PC-3 (cell line): ENCODE results near the gene PSMC1. TPM values are rescaled to one million over a fixed set of nuclear protein-coding genes. Genes with fewer than 3 reads are reported as not detected.

ENCODE experiments used
- ATAC-seq: fragments of 200-7000 bp; cut with Tn5 transposase; 2 replicates; pipeline ENCODE4 v1.9.1; 2020; ENCODE audit warnings: mild to moderate bottlenecking, moderate library complexity
- BruUV-seq: library from RNA; stranded (reverse); fragments of 400-500 nt; replicated peaks from 2 replicates; lab custom pipeline; 2021; lab: Mats Ljungman, UMichigan
- CTCF ChIA-PET: fragments of 300-600 bp; sonication (Branson Sonifier 250); formaldehyde crosslinking; loops from one replicate; lab custom pipeline; 2022; ENCODE audit warnings: antibody characterized with exemption; lab: Charles Lee
- POLR2A ChIA-PET: fragments of 300-600 bp; sonication (Branson Sonifier 250); formaldehyde crosslinking; loops from one replicate; lab custom pipeline; 2022; ENCODE audit warnings: antibody characterized with exemption; ENCODE audit not compliant: unreplicated experiment; lab: Charles Lee
- DNase-seq: peaks from one replicate; pipeline ENCODE4 v3.0.0-alpha.2; 2015
- H2AFZ ChIP-seq: fragments of 300-600 bp; sonication (generic); 2 replicates; pipeline ENCODE4 v1.6.0; 2016; ENCODE audit warnings: antibody characterized with exemption, low read length
- H3F3A ChIP-seq: fragments of 300-600 bp; sonication (generic); one replicate; pipeline ENCODE4 v1.6.0; 2017; ENCODE audit warnings: antibody characterized with exemption, low read length, control low read depth, mild to moderate bottlenecking; ENCODE audit not compliant: unreplicated experiment
- H3K27ac ChIP-seq: fragments of 300-600 bp; sonication (generic); 2 replicates; pipeline ENCODE4 v1.5.1; 2016; ENCODE audit warnings: mild to moderate bottlenecking, low read length
- H3K27me3 ChIP-seq: fragments of 300-600 bp; sonication (generic); 2 replicates; pipeline ENCODE4 v1.6.1; 2016; ENCODE audit warnings: low read length, mixed read lengths
- H3K36me3 ChIP-seq: fragments of 300-600 bp; sonication (generic); 2 replicates; pipeline ENCODE4 v1.6.1; 2016; ENCODE audit warnings: low read depth, mixed run types, low read length, mixed read lengths
- H3K4me1 ChIP-seq: fragments of 300-600 bp; sonication (generic); 2 replicates; pipeline ENCODE4 v1.5.1; 2016; ENCODE audit warnings: low read length; ENCODE audit not compliant: insufficient read depth
- H3K4me2 ChIP-seq: fragments of 300-600 bp; sonication (generic); 2 replicates; pipeline ENCODE4 v1.6.0; 2016; ENCODE audit warnings: low read length
- H3K4me3 ChIP-seq: fragments of 300-600 bp; sonication (generic); 2 replicates; pipeline ENCODE4 v1.5.1; 2016; ENCODE audit warnings: mild to moderate bottlenecking, low read length, mixed read lengths
- H3K79me2 ChIP-seq: fragments of 300-600 bp; sonication (generic); 2 replicates; pipeline ENCODE4 v1.6.1; 2017; ENCODE audit warnings: low read length, mixed read lengths
- H3K9ac ChIP-seq: fragments of 300-600 bp; sonication (generic); 2 replicates; pipeline ENCODE4 v1.6.0; 2016; ENCODE audit warnings: mild to moderate bottlenecking, low read length
- H3K9me2 ChIP-seq: fragments of 300-600 bp; sonication (generic); replicated peaks from 2 replicates; pipeline ENCODE4 v1.6.1; 2016; ENCODE audit warnings: mixed run types, low read length, mixed read lengths
- H3K9me3 ChIP-seq: fragments of 300-600 bp; sonication (generic); 2 replicates; pipeline ENCODE4 v1.6.1; 2016; ENCODE audit warnings: low read length, mixed read lengths
- H4K20me1 ChIP-seq: fragments of 300-600 bp; sonication (generic); 2 replicates; pipeline ENCODE4 v1.6.1; 2016; ENCODE audit warnings: low read length, mixed read lengths
- CTCF ChIP-seq: fragments of 300-600 bp; sonication (generic); conservative IDR thresholded peaks from 2 replicates; pipeline ENCODE4 v1.5.1; 2017; ENCODE audit warnings: antibody characterized with exemption, low read depth, mild to moderate bottlenecking, low read length
- EZH2 ChIP-seq: fragments of 300-600 bp; sonication (generic); IDR thresholded peaks from one replicate; pipeline ENCODE4 v1.6.1; 2017; ENCODE audit warnings: antibody characterized with exemption, mild to moderate bottlenecking, low read length; ENCODE audit not compliant: unreplicated experiment
- EZH2phosphoT487 ChIP-seq: fragments of 300-600 bp; sonication (generic); IDR thresholded peaks from 2 replicates; pipeline ENCODE4 v1.6.1; 2018; ENCODE audit warnings: mild to moderate bottlenecking, antibody characterized with exemption, low read length, borderline replicate concordance
- intact Hi-C: fragments of 100-400 bp; cut with micrococcal nuclease; formaldehyde crosslinking; loops from 2 replicates; pipeline ENCODE4 v1.9.0; 2023
- total RNA-seq: library from RNA; depleted of rRNA; stranded (reverse); fragments of >200 nt; gene quantifications from 2 replicates; pipeline ENCODE4 v1.2.3, GENCODE V29; 2014

PSMC1 gene
- total RNA-seq, 1 experiment from 2014 or later = 208 TPM

GRCh38 chr14:90263748-90264449 lies 7.5 kb downstream of the PSMC1 start:
- Histone ChIP-seq H3K36me3 (peaks cover 70% of the 10 kb centered on the region), H3K9me3 (no peaks in the 10 kb centered on the region), H3K9me2 (no peaks in the 10 kb centered on the region), H3K27ac (no peak overlapping the region), H3K27me3 (no peaks in the 10 kb centered on the region), H3F3A (no peaks in the 10 kb centered on the region), H3K79me2 (peaks cover 6% of the 10 kb centered on the region), H3K4me2 (no peak overlapping the region), H3K4me3 (no peak overlapping the region), H3K9ac (no peak overlapping the region), H2AFZ (no peak overlapping the region), H4K20me1 (peaks cover 14% of the 10 kb centered on the region), H3K4me1 (peaks cover 2% of the 10 kb centered on the region; the same call in 1 of the 2 replicates)
- CTCF ChIA-PET = no interaction called here
- intact Hi-C loops = no loop called here
- POLR2A ChIA-PET = no interaction called here
- ATAC-seq (no peak), DNase-seq (no peak)
- TF ChIP-seq EZH2phosphoT487 (no peak), CTCF (no peak), EZH2 (no peak)
- no TSS peak for BruUV-seq

- ATAC-seq = no peak
- no peak overlapping the region for H3K4me3 ChIP-seq
- BruUV-seq = no TSS peak
- CTCF ChIA-PET = interaction anchor here (0.6 kb wide), 1 partner anchor 385 kb away, joined by 3 read pairs; no protein-coding TSS in a partner anchor
- TF ChIP-seq EZH2phosphoT487 (no peak), CTCF (no peak), EZH2 (no peak)
- intact Hi-C loops = no loop called here
- H3K9me2 ChIP-seq = no peaks in the 10 kb centered on the region
- no peaks in the 10 kb centered on the region for H3K4me1 ChIP-seq
- H3F3A ChIP-seq = no peaks in the 10 kb centered on the region
- no peaks in the 10 kb centered on the region for H3K79me2 ChIP-seq
- no peak overlapping the region for H3K9ac ChIP-seq
- H2AFZ ChIP-seq = no peak overlapping the region
- DNase-seq = no peak
- no peak overlapping the region for H3K4me2 ChIP-seq
- H4K20me1 ChIP-seq = 0 out of 2 replicates have a peak, but pooled peaks cover 10% of the 10 kb centered on the region
- POLR2A ChIA-PET = no interaction called here
- H3K27me3 ChIP-seq = no peaks in the 10 kb centered on the region
- H3K27ac ChIP-seq = no peak overlapping the region
- H3K9me3 ChIP-seq = no peaks in the 10 kb centered on the region
- H3K36me3 ChIP-seq = peaks cover 74% of the 10 kb centered on the region
Measured at GRCh38 chr14:90266441-90267154, 10.2 kb downstream of the PSMC1 start.
